Gastroesophageal sphincter (tissue), 4 donors: ENCODE results near the gene PDCD4. TPM values are rescaled to one million over a fixed set of nuclear protein-coding genes. Genes with fewer than 3 reads are reported as not detected.

Source experiments
- ATAC-seq: fragments of 150-250 bp; one replicate; pipeline ENCODE4 v1.9.1; 2016; ENCODE audit warnings: mild to moderate bottlenecking, moderate library complexity
- H3K27ac ChIP-seq, 4 donors: fragments of 200-600 bp; sonication (generic) in 3 of 4; 1 replicate in 3 of 4; 2 replicates in 1 of 4; pipeline ENCODE4 v1.5.1; 2016 to 2019
- H3K27me3 ChIP-seq: fragments of 200-600 bp; sonication (generic); one replicate; pipeline ENCODE4 v1.5.1; 2019
- H3K36me3 ChIP-seq, 2 donors: fragments of 200-600 bp; sonication (generic); one replicate each; pipeline ENCODE4 v1.5.1; 2019; ENCODE audit warnings: control low read depth in 1 of 2
- H3K4me1 ChIP-seq, 3 donors: fragments of 200-600 bp; sonication (generic); 1 replicate in 2 of 3; 2 replicates in 1 of 3; pipeline ENCODE4 v1.5.1; 2016 to 2019; ENCODE audit warnings: control low read depth in 2 of 3
- H3K4me3 ChIP-seq, 2 donors: fragments of 200-600 bp; sonication (generic); one replicate each; pipeline ENCODE4 v1.5.1; 2019; ENCODE audit warnings: mild to moderate bottlenecking in 1 of 2, moderate library complexity in 1 of 2
- H3K9me3 ChIP-seq, 3 donors: fragments of 200-600 bp; sonication (generic); one replicate each; pipeline ENCODE4 v1.5.1; 2017 to 2019; ENCODE audit warnings: control low read depth in 2 of 3
- EP300 ChIP-seq: sonication (generic); formaldehyde crosslinking; IDR thresholded peaks from one replicate; pipeline ENCODE4 v1.6.1; 2017; ENCODE audit warnings: antibody characterized with exemption, mild to moderate bottlenecking
- POLR2A ChIP-seq, 2 donors: fragments of 450-650 bp; IDR thresholded peaks; one replicate each; pipeline ENCODE4 v1.6.1; 2017; ENCODE audit warnings: antibody characterized with exemption in 2 of 2, mild to moderate bottlenecking in 2 of 2, moderate library complexity in 1 of 2
- POLR2AphosphoS5 ChIP-seq: sonication (generic); formaldehyde crosslinking; IDR thresholded peaks from one replicate; pipeline ENCODE4 v1.6.1; 2017; ENCODE audit warnings: antibody characterized with exemption
- WGBS, 2 donors: methylation state at CpG; one replicate each; pipeline ENCODE4 v1.1.5; 2018; ENCODE audit warnings: low coverage in 1 of 2; 5-methylcytosine and 5-hydroxymethylcytosine counted together
- total RNA-seq, 4 donors: library from RNA; depleted of rRNA; stranded (reverse); fragments of >200 nt; gene quantifications; one replicate each; pipeline ENCODE4 v1.1.0, GENCODE V29; 2016
- TF ChIP-seq, protein P1 (sequence below), 4 experiments: fragments of 200-600 bp in 2 of 4; fragments of 450-650 bp in 2 of 4; sonication (generic) in 1 of 4; IDR thresholded peaks; one replicate each; pipeline ENCODE4 v1.5.1; 2017 to 2019; ENCODE audit warnings: antibody characterized with exemption in 4 of 4, mild to moderate bottlenecking in 2 of 4, moderate library complexity in 2 of 4

PDCD4 gene
- total RNA-seq, 4 donors from 2014 or later, result 69.1 to 74.6 (median 72.2) TPM

- TF ChIP-seq POLR2AphosphoS5 (no peak), EP300 (no peak), POLR2A (IDR thresholded peaks at IDR 0.05) (no peak)
- no peaks in the 10 kb centered on the region for H3K9me3 ChIP-seq
- H3K27me3 ChIP-seq, result no peaks in the 10 kb centered on the region
- 40 to 53% methylated on average over 2 to 5 of the region's 5 CpGs for WGBS, 2 donors
- peak overlapping the region; percentile 44 to 83 (median 66) for H3K27ac ChIP-seq
- H3K4me3 ChIP-seq, result no peak overlapping the region
- peaks cover 23 to 97% (median 45%) of the 10 kb centered on the region in 3 donors for H3K4me1 ChIP-seq
- ATAC-seq, result no peak
- H3K36me3 ChIP-seq, result no peaks in the 10 kb centered on the region
Observed at GRCh38 chr10:110824660-110825059, 47.1 kb upstream of the PDCD4 start.

- ATAC-seq, result no peak
- H3K9me3 ChIP-seq, result no peaks in the 10 kb centered on the region
- WGBS, 2 donors, result 42 to 56% methylated on average over 1 of the region's 1 CpG
- H3K27me3 ChIP-seq, result no peaks in the 10 kb centered on the region
- H3K27ac ChIP-seq, result peak overlapping the region in 3 of 4 donors; percentile 5 to 83 (median 21)
- H3K4me3 ChIP-seq, result no peak overlapping the region
- H3K4me1 ChIP-seq, result peaks cover 20 to 91% (median 38%) of the 10 kb centered on the region in 3 donors
- H3K36me3 ChIP-seq, result no peaks in the 10 kb centered on the region
- TF ChIP-seq POLR2AphosphoS5, result no peak
- TF ChIP-seq, protein P1, sequence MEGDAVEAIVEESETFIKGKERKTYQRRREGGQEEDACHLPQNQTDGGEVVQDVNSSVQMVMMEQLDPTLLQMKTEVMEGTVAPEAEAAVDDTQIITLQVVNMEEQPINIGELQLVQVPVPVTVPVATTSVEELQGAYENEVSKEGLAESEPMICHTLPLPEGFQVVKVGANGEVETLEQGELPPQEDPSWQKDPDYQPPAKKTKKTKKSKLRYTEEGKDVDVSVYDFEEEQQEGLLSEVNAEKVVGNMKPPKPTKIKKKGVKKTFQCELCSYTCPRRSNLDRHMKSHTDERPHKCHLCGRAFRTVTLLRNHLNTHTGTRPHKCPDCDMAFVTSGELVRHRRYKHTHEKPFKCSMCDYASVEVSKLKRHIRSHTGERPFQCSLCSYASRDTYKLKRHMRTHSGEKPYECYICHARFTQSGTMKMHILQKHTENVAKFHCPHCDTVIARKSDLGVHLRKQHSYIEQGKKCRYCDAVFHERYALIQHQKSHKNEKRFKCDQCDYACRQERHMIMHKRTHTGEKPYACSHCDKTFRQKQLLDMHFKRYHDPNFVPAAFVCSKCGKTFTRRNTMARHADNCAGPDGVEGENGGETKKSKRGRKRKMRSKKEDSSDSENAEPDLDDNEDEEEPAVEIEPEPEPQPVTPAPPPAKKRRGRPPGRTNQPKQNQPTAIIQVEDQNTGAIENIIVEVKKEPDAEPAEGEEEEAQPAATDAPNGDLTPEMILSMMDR (IDR thresholded peaks at IDR 0.05), result no peak
- TF ChIP-seq POLR2A (IDR thresholded peaks at IDR 0.05), result no peak
- TF ChIP-seq EP300, result no peak
Observed at GRCh38 chr10:110825508-110825907, 46.2 kb upstream of the PDCD4 start.

GRCh38 chr10:110827410-110827809 is 44.3 kb upstream of the PDCD4 start:
- WGBS, 2 donors, result 27 to 40% methylated on average over 3 to 4 of the region's 4 CpGs
- TF ChIP-seq POLR2AphosphoS5 (peak; percentile 89), EP300 (no peak), POLR2A (IDR thresholded peaks at IDR 0.05) (no peak)
- TF ChIP-seq, protein P1 (IDR thresholded peaks at IDR 0.05), result no peak
- H3K9me3 ChIP-seq, result no peaks in the 10 kb centered on the region
- H3K36me3 ChIP-seq, result no peaks in the 10 kb centered on the region
- peaks cover 12 to 72% (median 22%) of the 10 kb centered on the region in 3 donors for H3K4me1 ChIP-seq
- H3K27ac ChIP-seq, result peak overlapping the region; percentile 68 to 84 (median 81)
- no peak overlapping the region for H3K4me3 ChIP-seq
- H3K27me3 ChIP-seq, result no peaks in the 10 kb centered on the region
- peak; percentile 56 for ATAC-seq

DNA sequence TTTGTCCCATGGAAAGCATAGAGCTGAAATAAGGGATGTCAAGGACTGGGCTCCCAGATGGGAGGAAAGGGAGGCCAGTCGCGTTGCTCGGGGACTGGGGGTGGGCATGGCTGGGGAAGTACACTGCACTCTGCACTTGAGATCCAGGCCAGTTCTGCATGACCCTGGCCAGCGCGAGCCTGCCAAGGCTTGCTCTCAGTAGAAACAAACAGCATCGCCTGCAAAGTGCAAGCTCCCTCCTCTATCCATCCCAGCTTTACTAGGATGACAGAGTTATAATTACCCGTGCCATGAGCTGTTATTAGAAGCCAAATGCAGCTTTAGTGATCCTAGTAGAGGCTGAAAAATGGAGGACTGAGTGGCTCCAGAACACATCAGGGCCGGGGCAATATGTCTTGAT is 43.9 kb upstream of the PDCD4 start:
- WGBS, 2 donors, result 22 to 39% methylated on average over 5 to 6 of the region's 8 CpGs
- ATAC-seq, result peak; percentile 62
- Histone ChIP-seq H3K27me3 (no peaks in the 10 kb centered on the region), H3K36me3 (no peaks in the 10 kb centered on the region), H3K4me3 (no peak overlapping the region), H3K4me1 (peaks cover 8 to 67% (median 18%) of the 10 kb centered on the region in 3 donors), H3K27ac (peak overlapping the region; percentile 68 to 84 (median 81)), H3K9me3 (no peaks in the 10 kb centered on the region)
- TF ChIP-seq POLR2AphosphoS5 (peak; percentile 19), POLR2A (IDR thresholded peaks at IDR 0.05) (no peak)

GRCh38 chr10:110828525-110828924 is 43.2 kb upstream of the PDCD4 start:
- Histone ChIP-seq H3K9me3 (no peaks in the 10 kb centered on the region), H3K36me3 (no peaks in the 10 kb centered on the region), H3K27ac (peak overlapping the region; percentile 68 to 84 (median 81)), H3K27me3 (no peaks in the 10 kb centered on the region), H3K4me3 (no peak overlapping the region), H3K4me1 (peaks cover 5 to 62% (median 14%) of the 10 kb centered on the region in 3 donors)
- 17 to 38% methylated on average over 1 to 2 of the region's 2 CpGs for WGBS, 2 donors
- TF ChIP-seq EP300 (no peak), POLR2AphosphoS5 (no peak), POLR2A (IDR thresholded peaks at IDR 0.05) (no peak)
- TF ChIP-seq, protein P1 (IDR thresholded peaks at IDR 0.05), result no peak
- no peak for ATAC-seq

GRCh38 chr10:110829721-110830410 is 41.9 kb upstream of the PDCD4 start:
- no peak for ATAC-seq
- Histone ChIP-seq H3K36me3 (no peaks in the 10 kb centered on the region), H3K27ac (peak overlapping the region in 3 of 4 donors; percentile 79 to 84 (median 83)), H3K4me1 (peaks cover 5 to 62% (median 18%) of the 10 kb centered on the region in 3 donors), H3K9me3 (no peaks in the 10 kb centered on the region), H3K27me3 (no peaks in the 10 kb centered on the region), H3K4me3 (no peak overlapping the region)
- 84 to 90% methylated on average over 3 to 5 of the region's 11 CpGs for WGBS, 2 donors
- TF ChIP-seq POLR2AphosphoS5 (no peak), EP300 (no peak), POLR2A (IDR thresholded peaks at IDR 0.05) (no peak)
- TF ChIP-seq, protein P1 (IDR thresholded peaks at IDR 0.05), result no peak
